ENCODE measurements around the gene C2CD3. TPM values are rescaled to one million over a fixed set of nuclear protein-coding genes. Genes with fewer than 3 reads are reported as not detected.

Gene C2CD3
- total and polyA plus RNA-seq, 10 donors: 5.7 to 49.2 (median 31.8) TPM

GRCh38 chr11:74116719-74117118 is 54.1 kb downstream of the C2CD3 start:
- TF ChIP-seq POLR2AphosphoS5 (IDR thresholded peaks at IDR 0.05) (no peak), POLR2A (IDR thresholded peaks at IDR 0.05) (no peak)
- TF ChIP-seq, protein P1, sequence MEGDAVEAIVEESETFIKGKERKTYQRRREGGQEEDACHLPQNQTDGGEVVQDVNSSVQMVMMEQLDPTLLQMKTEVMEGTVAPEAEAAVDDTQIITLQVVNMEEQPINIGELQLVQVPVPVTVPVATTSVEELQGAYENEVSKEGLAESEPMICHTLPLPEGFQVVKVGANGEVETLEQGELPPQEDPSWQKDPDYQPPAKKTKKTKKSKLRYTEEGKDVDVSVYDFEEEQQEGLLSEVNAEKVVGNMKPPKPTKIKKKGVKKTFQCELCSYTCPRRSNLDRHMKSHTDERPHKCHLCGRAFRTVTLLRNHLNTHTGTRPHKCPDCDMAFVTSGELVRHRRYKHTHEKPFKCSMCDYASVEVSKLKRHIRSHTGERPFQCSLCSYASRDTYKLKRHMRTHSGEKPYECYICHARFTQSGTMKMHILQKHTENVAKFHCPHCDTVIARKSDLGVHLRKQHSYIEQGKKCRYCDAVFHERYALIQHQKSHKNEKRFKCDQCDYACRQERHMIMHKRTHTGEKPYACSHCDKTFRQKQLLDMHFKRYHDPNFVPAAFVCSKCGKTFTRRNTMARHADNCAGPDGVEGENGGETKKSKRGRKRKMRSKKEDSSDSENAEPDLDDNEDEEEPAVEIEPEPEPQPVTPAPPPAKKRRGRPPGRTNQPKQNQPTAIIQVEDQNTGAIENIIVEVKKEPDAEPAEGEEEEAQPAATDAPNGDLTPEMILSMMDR (IDR thresholded peaks at IDR 0.05 in 8 of 11, conservative IDR thresholded peaks at IDR 0.05 in 3 of 11): no peak
- Histone ChIP-seq H3K27ac (no peak overlapping the region), H3K4me1 (no peaks in the 10 kb centered on the region), H3K9me3 (peaks cover 0 to 12% (median 2%) of the 10 kb centered on the region in 8 donors), H3K4me3 (no peak overlapping the region), H3K36me3 (peaks cover 0 to 86% (median 41%) of the 10 kb centered on the region in 6 donors), H3K27me3 (replicated peaks in 1 of 7) (no peaks in the 10 kb centered on the region)
- intact Hi-C loops (cut with DNase I; ENCODE audit: low total_unique reads): no loop called here
- no peak for DNase-seq
- 91 to 97% (median 94%) methylated on average over 12 of the region's 12 CpGs for WGBS, 5 donors

DNA sequence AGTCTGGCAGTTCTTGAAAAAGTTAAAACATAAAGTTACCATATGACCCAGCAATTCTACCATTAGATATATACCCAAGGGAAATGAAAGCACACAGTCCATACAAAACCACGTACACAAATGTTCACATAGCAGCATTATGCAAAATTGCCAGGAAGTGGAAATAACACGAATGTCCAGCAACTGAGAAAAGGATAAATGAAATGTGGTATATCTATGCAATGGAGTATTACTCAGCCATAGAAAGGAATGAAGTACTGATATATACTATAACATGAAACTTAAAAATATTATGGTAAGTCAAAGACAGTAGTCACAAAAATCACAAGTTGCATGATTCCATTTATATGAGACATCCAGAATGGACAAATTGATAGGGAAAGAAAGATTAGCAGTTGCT is 57.9 kb downstream of the C2CD3 start:
- no peaks in the 10 kb centered on the region for H3K4me1 ChIP-seq
- no peak overlapping the region for H3K4me3 ChIP-seq
- intact Hi-C loops (cut with DNase I; ENCODE audit: low total_unique reads): no loop called here
- no peaks in the 10 kb centered on the region for H3K27me3 ChIP-seq (replicated peaks in 1 of 7)
- DNase-seq: no peak
- TF ChIP-seq, protein P1 (IDR thresholded peaks at IDR 0.05 in 8 of 11, conservative IDR thresholded peaks at IDR 0.05 in 3 of 11): no peak
- TF ChIP-seq POLR2A (IDR thresholded peaks at IDR 0.05) (no peak), POLR2AphosphoS5 (IDR thresholded peaks at IDR 0.05) (no peak)
- 74 to 84% (median 76%) methylated on average over 2 of the region's 2 CpGs for WGBS, 5 donors
- H3K27ac ChIP-seq: no peak overlapping the region
- H3K36me3 ChIP-seq: peaks cover 0 to 87% (median 37%) of the 10 kb centered on the region in 6 donors
- H3K9me3 ChIP-seq: peaks cover 0 to 8% (median 0%) of the 10 kb centered on the region in 8 donors

DNA sequence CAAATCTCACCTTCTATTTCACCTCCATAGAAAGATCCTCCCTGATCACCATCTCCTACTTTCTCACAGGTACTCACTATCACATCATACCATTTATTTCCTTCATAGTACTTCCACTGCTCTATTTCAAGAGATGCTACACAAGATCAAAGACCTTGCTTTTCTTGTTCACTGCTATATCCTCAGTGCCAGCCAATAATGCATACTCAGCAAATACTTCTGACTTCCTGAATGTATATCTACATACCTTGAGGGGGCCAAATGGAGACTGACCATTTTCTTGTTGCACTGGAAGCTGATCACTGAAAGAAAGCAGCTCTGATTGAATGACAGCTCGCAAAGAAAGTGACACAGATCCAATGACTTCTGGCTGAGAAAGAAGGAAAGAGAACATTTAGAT is 64.7 kb downstream of the C2CD3 start:
- TF ChIP-seq, protein P1 (IDR thresholded peaks at IDR 0.05 in 8 of 11, conservative IDR thresholded peaks at IDR 0.05 in 3 of 11): no peak
- no peak for TF ChIP-seq POLR2A (IDR thresholded peaks at IDR 0.05)
- no peak for TF ChIP-seq POLR2AphosphoS5 (IDR thresholded peaks at IDR 0.05)
- 92 to 97% (median 95%) methylated on average over 1 of the region's 1 CpG for WGBS, 5 donors
- no peaks in the 10 kb centered on the region for H3K9me3 ChIP-seq
- H3K36me3 ChIP-seq: peaks cover 0 to 98% (median 48%) of the 10 kb centered on the region in 6 donors
- intact Hi-C loops (cut with DNase I; ENCODE audit: low total_unique reads): no loop called here
- H3K27ac ChIP-seq: no peak overlapping the region
- no peaks in the 10 kb centered on the region for H3K27me3 ChIP-seq (replicated peaks in 1 of 7)
- H3K4me1 ChIP-seq: no peaks in the 10 kb centered on the region
- H3K4me3 ChIP-seq: no peak overlapping the region
- DNase-seq: no peak

GRCh38 chr11:74102321-74102720 is 68.5 kb downstream of the C2CD3 start:
- no peaks in the 10 kb centered on the region for H3K27me3 ChIP-seq (replicated peaks in 1 of 7)
- H3K9me3 ChIP-seq: no peaks in the 10 kb centered on the region
- TF ChIP-seq, protein P1 (IDR thresholded peaks at IDR 0.05 in 8 of 11, conservative IDR thresholded peaks at IDR 0.05 in 3 of 11): no peak
- TF ChIP-seq POLR2AphosphoS5 (IDR thresholded peaks at IDR 0.05): no peak
- no peak for TF ChIP-seq POLR2A (IDR thresholded peaks at IDR 0.05)
- H3K27ac ChIP-seq: no peak overlapping the region
- H3K36me3 ChIP-seq: peaks cover 3 to 100% (median 68%) of the 10 kb centered on the region in 6 donors
- intact Hi-C loops (cut with DNase I; ENCODE audit: low total_unique reads): no loop called here
- H3K4me1 ChIP-seq: no peaks in the 10 kb centered on the region
- H3K4me3 ChIP-seq: no peak overlapping the region
- DNase-seq: no peak
